ENCODE measurements around the gene TRPV2.

Gene TRPV2

GRCh38 chr17:16444258-16444886 lies 29.0 kb downstream of the TRPV2 start:
- TF ChIP-seq TAF1 (IDR thresholded peaks at IDR 0.05; ENCODE audit: borderline replicate concordance, insufficient read depth, low read length) = no peak
- TF ChIP-seq POLR2AphosphoS5 (IDR thresholded peaks at IDR 0.05; ENCODE audit: low read depth, low read length) = peak; percentile 9; the same call in 1 of the 2 replicates

GRCh38 chr17:16446338-16446983 lies 31.1 kb downstream of the TRPV2 start:
- TF ChIP-seq REST (IDR thresholded peaks at IDR 0.05; ENCODE audit: insufficient read depth in 1 of 2, low read depth in 2 of 2, low read length in 2 of 2) (no peak), FOXP2 (optimal IDR thresholded peaks at IDR 0.05; ENCODE audit: borderline replicate concordance, extremely low read depth, extremely low read length, insufficient read depth) (no peak), TAF1 (IDR thresholded peaks at IDR 0.05; ENCODE audit: borderline replicate concordance, insufficient read depth, low read length) (no peak), SIN3A (IDR thresholded peaks at IDR 0.05; ENCODE audit: borderline replicate concordance, insufficient read depth, low read length) (no peak), POLR2AphosphoS5 (IDR thresholded peaks at IDR 0.05; ENCODE audit: low read depth, low read length) (peak; percentile 79)

GRCh38 chr17:16447676-16448075 lies 32.3 kb downstream of the TRPV2 start:
- TF ChIP-seq TAF1 (IDR thresholded peaks at IDR 0.05; ENCODE audit: borderline replicate concordance, insufficient read depth, low read length) (no peak), FOXP2 (optimal IDR thresholded peaks at IDR 0.05; ENCODE audit: borderline replicate concordance, extremely low read depth, extremely low read length, insufficient read depth) (no peak), SIN3A (IDR thresholded peaks at IDR 0.05; ENCODE audit: borderline replicate concordance, insufficient read depth, low read length) (no peak), POLR2AphosphoS5 (IDR thresholded peaks at IDR 0.05; ENCODE audit: low read depth, low read length) (no peak; the same call in 1 of the 2 replicates), REST (IDR thresholded peaks at IDR 0.05; ENCODE audit: insufficient read depth in 1 of 2, low read depth in 2 of 2, low read length in 2 of 2) (no peak)

- no peak for TF ChIP-seq SIN3A (IDR thresholded peaks at IDR 0.05; ENCODE audit: borderline replicate concordance, insufficient read depth, low read length)
- TF ChIP-seq REST (IDR thresholded peaks at IDR 0.05; ENCODE audit: insufficient read depth in 1 of 2, low read depth in 2 of 2, low read length in 2 of 2) = no peak
- TF ChIP-seq FOXP2 (optimal IDR thresholded peaks at IDR 0.05; ENCODE audit: borderline replicate concordance, extremely low read depth, extremely low read length, insufficient read depth) = no peak
- TF ChIP-seq TAF1 (IDR thresholded peaks at IDR 0.05; ENCODE audit: borderline replicate concordance, insufficient read depth, low read length) = no peak
- no peak; the same call in 1 of the 2 replicates for TF ChIP-seq POLR2AphosphoS5 (IDR thresholded peaks at IDR 0.05; ENCODE audit: low read depth, low read length)
Observed at GRCh38 chr17:16448490-16448889, 33.1 kb downstream of the TRPV2 start.

GRCh38 chr17:16449121-16449570 lies 33.8 kb downstream of the TRPV2 start:
- TF ChIP-seq FOXP2 (optimal IDR thresholded peaks at IDR 0.05; ENCODE audit: borderline replicate concordance, extremely low read depth, extremely low read length, insufficient read depth) (no peak), SIN3A (IDR thresholded peaks at IDR 0.05; ENCODE audit: borderline replicate concordance, insufficient read depth, low read length) (no peak), POLR2AphosphoS5 (IDR thresholded peaks at IDR 0.05; ENCODE audit: low read depth, low read length) (no peak), REST (IDR thresholded peaks at IDR 0.05; ENCODE audit: insufficient read depth in 1 of 2, low read depth in 2 of 2, low read length in 2 of 2) (no peak), TAF1 (IDR thresholded peaks at IDR 0.05; ENCODE audit: borderline replicate concordance, insufficient read depth, low read length) (no peak)

All from PFSK-1 (cell line).